Left ventricle myocardium inferior (tissue), 1 donor: ENCODE measurements around the gene COTL1. TPM values are rescaled to one million over a fixed set of nuclear protein-coding genes. Genes with fewer than 3 reads are reported as not detected.

Source experiments
- DNase-seq: peaks from one replicate; pipeline ENCODE4 v3.0.0-alpha.2; 2020
- H3K27ac ChIP-seq: fragments of 200-600 bp; replicated peaks from 2 replicates; pipeline ENCODE4 v1.8.0; 2021
- H3K27me3 ChIP-seq: fragments of 200-600 bp; 2 replicates; pipeline ENCODE4 v1.8.0; 2021; ENCODE audit warnings: low read depth
- H3K36me3 ChIP-seq: fragments of 200-600 bp; 2 replicates; pipeline ENCODE4 v1.8.0; 2021
- H3K4me1 ChIP-seq: fragments of 200-600 bp; 2 replicates; pipeline ENCODE4 v1.8.0; 2021
- H3K4me3 ChIP-seq: fragments of 200-600 bp; 2 replicates; pipeline ENCODE4 v1.8.0; 2021; ENCODE audit warnings: mild to moderate bottlenecking, moderate library complexity
- H3K9me3 ChIP-seq: fragments of 200-600 bp; replicated peaks from 2 replicates; pipeline ENCODE4 v1.8.0; 2021
- intact Hi-C: fragments of 100-400 bp; cut with micrococcal nuclease; formaldehyde crosslinking; loops from one replicate; pipeline ENCODE4 v1.11.0; 2022
- total RNA-seq: library from RNA; stranded (reverse); fragmentation: NEBNext Ultra II Directional; extraction: Animal tissue kit (Norgen Biotek cat#: 25700); gene quantifications from one replicate; pipeline ENCODE4 v1.2.1, GENCODE V29; 2021
- TF ChIP-seq, protein P1 (sequence below): fragments of 200-600 bp; IDR thresholded peaks from 2 replicates; pipeline ENCODE4 v1.8.0; 2021; ENCODE audit warnings: antibody characterized with exemption, mild to moderate bottlenecking, borderline replicate concordance
- donor health status: DM: no; HTN: yes; CAD: no; lungs with severe emphysema.

The COTL1 gene
- total RNA-seq, 1 donor from 2014 or later = 13.3 TPM

DNA sequence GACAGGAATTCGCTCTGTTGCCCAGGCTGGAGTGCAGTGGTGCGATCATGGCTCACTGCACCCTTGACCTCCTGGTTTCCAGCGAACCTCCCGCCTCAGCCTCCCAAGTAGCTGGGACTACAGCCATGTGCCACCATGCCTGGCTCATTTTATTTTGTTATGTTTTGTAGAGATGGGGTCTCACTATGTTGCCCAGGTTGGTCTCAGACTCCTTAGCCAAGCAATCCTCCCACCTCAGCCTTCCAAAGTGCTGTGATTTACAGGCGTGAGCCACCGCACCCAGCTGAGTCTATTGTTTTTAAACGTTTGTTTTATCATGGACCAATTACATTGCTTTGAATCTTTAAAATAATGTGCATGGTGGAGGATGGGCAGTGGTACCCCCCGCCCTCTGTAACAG lies 28.9 kb downstream of the COTL1 start:
- TF ChIP-seq, protein P1, sequence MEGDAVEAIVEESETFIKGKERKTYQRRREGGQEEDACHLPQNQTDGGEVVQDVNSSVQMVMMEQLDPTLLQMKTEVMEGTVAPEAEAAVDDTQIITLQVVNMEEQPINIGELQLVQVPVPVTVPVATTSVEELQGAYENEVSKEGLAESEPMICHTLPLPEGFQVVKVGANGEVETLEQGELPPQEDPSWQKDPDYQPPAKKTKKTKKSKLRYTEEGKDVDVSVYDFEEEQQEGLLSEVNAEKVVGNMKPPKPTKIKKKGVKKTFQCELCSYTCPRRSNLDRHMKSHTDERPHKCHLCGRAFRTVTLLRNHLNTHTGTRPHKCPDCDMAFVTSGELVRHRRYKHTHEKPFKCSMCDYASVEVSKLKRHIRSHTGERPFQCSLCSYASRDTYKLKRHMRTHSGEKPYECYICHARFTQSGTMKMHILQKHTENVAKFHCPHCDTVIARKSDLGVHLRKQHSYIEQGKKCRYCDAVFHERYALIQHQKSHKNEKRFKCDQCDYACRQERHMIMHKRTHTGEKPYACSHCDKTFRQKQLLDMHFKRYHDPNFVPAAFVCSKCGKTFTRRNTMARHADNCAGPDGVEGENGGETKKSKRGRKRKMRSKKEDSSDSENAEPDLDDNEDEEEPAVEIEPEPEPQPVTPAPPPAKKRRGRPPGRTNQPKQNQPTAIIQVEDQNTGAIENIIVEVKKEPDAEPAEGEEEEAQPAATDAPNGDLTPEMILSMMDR = no peak
- Histone ChIP-seq H3K9me3 (no peaks in the 10 kb centered on the region), H3K27ac (no peak overlapping the region), H3K36me3 (no peaks in the 10 kb centered on the region), H3K4me3 (no peak overlapping the region), H3K4me1 (no peaks in the 10 kb centered on the region), H3K27me3 (no peaks in the 10 kb centered on the region)
- no peak for DNase-seq
- intact Hi-C loops = no loop called here

DNA sequence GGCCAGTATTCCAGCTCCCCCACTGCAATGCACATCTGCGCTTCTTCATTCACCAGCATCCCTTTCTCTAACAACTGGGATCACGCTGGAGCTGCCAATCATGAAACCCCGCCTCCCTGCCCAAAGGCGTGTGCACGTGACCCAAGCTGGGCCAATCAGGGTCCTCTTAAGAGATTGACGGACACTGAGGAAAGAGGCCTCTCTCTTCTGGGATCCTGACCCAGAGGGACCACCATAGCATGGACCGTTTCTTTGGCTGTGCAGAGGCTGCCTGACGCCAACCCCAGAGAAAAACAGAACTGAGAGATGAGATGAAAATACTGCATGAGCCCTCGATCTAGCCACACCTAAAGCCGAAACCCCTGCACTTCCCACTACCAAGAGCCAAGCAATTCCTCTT lies 32.0 kb downstream of the COTL1 start:
- DNase-seq = no peak
- Histone ChIP-seq H3K27ac (no peak overlapping the region), H3K9me3 (no peaks in the 10 kb centered on the region), H3K4me3 (no peak overlapping the region), H3K4me1 (no peaks in the 10 kb centered on the region), H3K36me3 (no peaks in the 10 kb centered on the region), H3K27me3 (no peaks in the 10 kb centered on the region)
- TF ChIP-seq, protein P1 = no peak
- intact Hi-C loops = no loop called here

DNA sequence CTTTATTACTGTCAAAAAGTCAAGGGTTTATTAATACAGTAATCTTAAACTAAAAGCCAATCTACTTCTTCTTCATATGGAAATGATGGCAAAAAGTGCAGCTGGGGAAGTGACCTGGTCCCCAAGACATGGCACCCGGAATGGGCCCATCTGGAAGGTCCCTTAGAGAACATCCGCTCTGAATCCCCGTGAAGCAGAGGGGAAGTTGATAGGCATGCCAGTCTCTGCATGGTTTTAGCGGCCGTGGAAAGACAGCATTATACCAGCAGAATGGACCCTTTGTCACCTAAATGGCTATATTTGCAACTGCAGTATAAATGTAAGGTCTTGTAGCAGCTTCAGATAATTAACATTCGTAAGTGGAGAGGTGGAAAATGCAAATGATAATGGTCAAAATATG lies 32.4 kb downstream of the COTL1 start:
- TF ChIP-seq, protein P1 = no peak
- Histone ChIP-seq H3K4me3 (no peak overlapping the region), H3K9me3 (no peaks in the 10 kb centered on the region), H3K27me3 (no peaks in the 10 kb centered on the region), H3K4me1 (no peaks in the 10 kb centered on the region), H3K27ac (no peak overlapping the region), H3K36me3 (no peaks in the 10 kb centered on the region)
- intact Hi-C loops = no loop called here
- DNase-seq = no peak

DNA sequence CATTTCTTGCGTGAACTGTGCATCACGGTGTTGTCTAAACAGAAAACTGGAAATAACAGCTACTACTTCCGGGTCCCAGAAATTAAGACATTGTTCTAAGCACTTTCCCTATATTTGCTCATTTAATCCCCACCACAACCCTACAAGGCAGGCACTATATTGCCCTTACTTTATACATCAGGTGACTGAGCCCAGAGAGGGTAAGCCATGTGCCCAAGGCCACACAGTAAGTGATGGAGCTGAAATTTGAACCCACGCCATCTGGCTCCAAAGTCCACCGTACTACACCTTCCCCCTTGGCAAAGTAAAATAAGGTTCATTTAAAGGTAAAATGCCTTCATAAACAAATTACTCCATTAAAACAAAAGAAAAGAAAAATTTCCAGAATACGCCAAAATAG lies 33.2 kb downstream of the COTL1 start:
- no peaks in the 10 kb centered on the region for H3K9me3 ChIP-seq
- no peak overlapping the region for H3K4me3 ChIP-seq
- DNase-seq = no peak
- intact Hi-C loops = no loop called here
- no peaks in the 10 kb centered on the region for H3K4me1 ChIP-seq
- no peaks in the 10 kb centered on the region for H3K36me3 ChIP-seq
- no peak overlapping the region for H3K27ac ChIP-seq
- H3K27me3 ChIP-seq = no peaks in the 10 kb centered on the region
- TF ChIP-seq, protein P1 = no peak

DNA sequence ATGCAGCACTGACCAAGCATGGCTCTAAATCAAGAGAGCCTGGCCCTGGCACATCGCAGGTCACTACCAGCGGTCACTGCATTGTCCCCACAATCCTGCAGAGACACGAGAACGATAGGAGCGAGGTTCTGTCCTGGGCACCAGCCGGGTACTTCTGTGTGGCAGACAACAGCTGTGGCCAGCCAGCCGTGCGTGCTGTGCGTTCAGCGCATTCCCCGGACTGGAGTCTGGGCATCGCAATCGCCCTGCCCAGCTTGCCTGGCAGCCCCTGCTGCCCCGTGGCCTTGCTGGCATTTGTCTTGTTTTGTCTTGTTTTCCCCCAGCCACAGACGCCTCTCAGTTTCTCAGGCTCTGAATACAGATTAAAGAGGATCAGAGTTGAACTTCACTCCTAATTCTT lies 33.9 kb downstream of the COTL1 start:
- Histone ChIP-seq H3K4me1 (no peaks in the 10 kb centered on the region), H3K36me3 (no peaks in the 10 kb centered on the region), H3K9me3 (no peaks in the 10 kb centered on the region), H3K27me3 (no peaks in the 10 kb centered on the region), H3K4me3 (no peak overlapping the region), H3K27ac (no peak overlapping the region)
- TF ChIP-seq, protein P1 = no peak
- intact Hi-C loops = no loop called here
- DNase-seq = no peak
